Spinal cord (tissue), 10 donors: Measurements from ENCODE around the gene CLIP2. TPM values are rescaled to one million over a fixed set of nuclear protein-coding genes. Genes with fewer than 3 reads are reported as not detected.

ENCODE experiments used
- DNase-seq, 6 donors: peaks; one replicate each; pipeline versions ENCODE4 v3.0.0 to v3.0.0-alpha.2; 2013 to 2015; ENCODE audit warnings: low spot score in 6 of 6, low read depth in 4 of 6
- H3K27ac ChIP-seq: one replicate; pipeline ENCODE4 v1.5.1; 2013; ENCODE audit warnings: low read depth, low read length, control low read depth
- H3K27me3 ChIP-seq: one replicate; pipeline ENCODE4 v1.6.1; 2013; ENCODE audit warnings: low read length; ENCODE audit not compliant: control insufficient read depth, insufficient read depth
- H3K36me3 ChIP-seq: one replicate; pipeline ENCODE4 v1.6.1; 2013; ENCODE audit warnings: low read length; ENCODE audit not compliant: control insufficient read depth, insufficient read depth
- H3K4me1 ChIP-seq: one replicate; pipeline ENCODE4 v1.6.1; 2013; ENCODE audit warnings: low read length; ENCODE audit not compliant: control insufficient read depth, insufficient read depth
- H3K4me3 ChIP-seq: one replicate; pipeline ENCODE4 v1.5.1; 2013; ENCODE audit warnings: low read depth, low read length, control low read depth
- H3K9me3 ChIP-seq: one replicate; pipeline ENCODE4 v1.6.1; 2013; ENCODE audit warnings: low read length; ENCODE audit not compliant: control insufficient read depth, insufficient read depth
- WGBS: methylation state at CpG from one replicate; pipeline ENCODE4 v1.1.5; 2013; ENCODE audit warnings: missing lambda C conversion rate; ENCODE audit not compliant: insufficient coverage; 5-methylcytosine and 5-hydroxymethylcytosine counted together
- polyA plus RNA-seq, 2 donors: library from polyadenylated mRNA; unstranded; fragments of 120-200 nt; gene quantifications; one replicate each; pipeline ENCODE4 v1.2.1, GENCODE V29; 2013; ENCODE audit not compliant: insufficient read length in 2 of 2
- total RNA-seq, 2 donors: library from RNA; depleted of rRNA in 1 of 2; stranded (reverse); fragments of 120-200 nt in 1 of 2; fragments of >200 nt in 1 of 2; gene quantifications; one replicate each; pipeline versions ENCODE4 v1.2.3 to v1.2.4, GENCODE V29; 2013 to 2014
- donor health status: healthy.

The CLIP2 gene
- total and polyA plus RNA-seq, 4 donors = 34.4 to 110 (median 76.9) TPM

DNA sequence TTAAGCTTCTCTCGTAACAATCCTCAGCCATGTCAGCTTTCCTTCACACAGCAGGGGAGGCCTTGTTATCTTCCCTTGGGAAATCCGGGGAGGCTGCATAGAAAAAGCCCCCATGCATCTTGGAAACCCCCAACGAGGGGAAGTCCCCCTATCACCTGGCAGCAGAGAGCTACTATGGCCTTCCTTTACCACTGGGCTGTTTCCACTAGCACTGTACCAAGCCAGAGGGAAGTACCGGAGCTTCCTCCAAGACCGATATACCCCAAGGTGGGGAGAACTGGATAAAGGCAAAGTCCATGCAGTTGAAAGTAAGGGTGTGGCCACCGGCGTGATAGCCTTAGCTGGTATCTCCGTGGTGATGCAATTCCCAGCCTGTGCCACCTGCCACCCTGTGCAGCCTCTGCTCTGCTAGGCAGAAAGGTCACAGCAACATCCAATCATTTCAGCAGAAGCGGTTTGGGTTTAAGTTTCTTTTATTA is 4.4 kb upstream of the CLIP2 start:
- no peak overlapping the region for H3K4me3 ChIP-seq
- H3K36me3 ChIP-seq = no peaks in the 10 kb centered on the region
- peaks cover 17% of the 10 kb centered on the region for H3K4me1 ChIP-seq
- WGBS = 49% methylated on average over 7 of the region's 9 CpGs
- H3K9me3 ChIP-seq = no peaks in the 10 kb centered on the region
- no peaks in the 10 kb centered on the region for H3K27me3 ChIP-seq
- H3K27ac ChIP-seq = no peak overlapping the region
- DNase-seq = no peak

DNA sequence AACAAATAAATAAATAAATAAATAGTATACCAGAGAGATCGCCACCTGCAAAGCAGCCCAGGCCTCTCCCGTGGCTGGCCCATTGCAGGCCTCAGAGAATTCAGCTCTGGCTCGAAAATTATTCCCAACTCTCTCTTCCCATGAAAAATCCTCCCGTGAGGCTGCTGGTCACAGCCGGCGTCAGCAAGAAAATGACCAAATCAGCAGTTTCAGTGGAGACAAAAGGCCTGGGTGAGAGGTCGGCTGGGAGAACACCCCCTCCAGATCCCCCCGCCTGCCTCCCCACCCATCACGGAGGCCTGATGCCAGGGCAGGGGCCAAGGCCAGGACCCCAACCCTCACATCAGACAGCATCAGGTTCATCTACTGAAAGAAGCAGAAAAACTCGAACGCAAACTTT is 3.1 kb upstream of the CLIP2 start:
- Histone ChIP-seq H3K4me3 (no peak overlapping the region), H3K4me1 (peaks cover 30% of the 10 kb centered on the region), H3K36me3 (no peaks in the 10 kb centered on the region), H3K27me3 (no peaks in the 10 kb centered on the region), H3K9me3 (no peaks in the 10 kb centered on the region), H3K27ac (no peak overlapping the region)
- no peak for DNase-seq
- no CpG with 5 or more reads among the region's 11 CpGs for WGBS

DNA sequence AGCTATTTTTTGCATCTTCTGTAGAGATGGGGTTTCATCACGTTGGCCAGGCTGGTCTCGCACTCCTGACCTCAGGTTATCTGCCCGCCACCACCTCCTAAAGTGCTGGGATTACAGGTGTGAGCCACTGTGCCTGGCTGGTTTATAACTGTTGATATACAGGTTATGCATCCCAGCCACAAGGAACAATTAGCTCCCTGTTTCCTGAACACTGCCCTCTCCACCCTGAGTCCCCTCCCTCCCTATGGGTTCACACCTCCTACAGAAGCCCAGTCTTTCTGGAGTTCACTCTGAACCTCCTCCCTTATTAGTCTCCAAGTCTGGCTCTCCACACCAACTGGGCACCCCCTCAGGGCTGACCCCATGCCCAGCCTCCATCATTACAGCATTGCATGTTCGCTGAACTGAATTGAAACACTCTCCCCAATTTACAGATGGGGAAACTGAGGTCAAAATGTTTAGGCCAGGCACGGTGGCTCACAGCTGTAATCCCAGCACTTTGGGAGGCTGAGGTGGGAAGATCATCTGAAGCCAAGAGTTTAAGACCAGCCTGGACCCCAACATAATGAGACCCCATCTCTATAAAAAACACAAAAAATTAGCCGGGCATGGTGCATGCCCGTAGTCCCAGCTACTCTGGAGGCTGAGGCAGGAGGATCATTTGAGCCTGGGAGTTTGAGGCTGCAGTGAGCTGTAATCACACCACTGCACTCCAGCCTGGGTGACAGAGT is 1.7 kb upstream of the CLIP2 start:
- peaks cover 4% of the 10 kb centered on the region for H3K36me3 ChIP-seq
- H3K27ac ChIP-seq = no peak overlapping the region
- no peak for DNase-seq
- no peaks in the 10 kb centered on the region for H3K9me3 ChIP-seq
- H3K4me1 ChIP-seq = peaks cover 43% of the 10 kb centered on the region
- H3K27me3 ChIP-seq = no peaks in the 10 kb centered on the region
- WGBS = 80% methylated on average over 1 of the region's 7 CpGs
- no peak overlapping the region for H3K4me3 ChIP-seq

DNA sequence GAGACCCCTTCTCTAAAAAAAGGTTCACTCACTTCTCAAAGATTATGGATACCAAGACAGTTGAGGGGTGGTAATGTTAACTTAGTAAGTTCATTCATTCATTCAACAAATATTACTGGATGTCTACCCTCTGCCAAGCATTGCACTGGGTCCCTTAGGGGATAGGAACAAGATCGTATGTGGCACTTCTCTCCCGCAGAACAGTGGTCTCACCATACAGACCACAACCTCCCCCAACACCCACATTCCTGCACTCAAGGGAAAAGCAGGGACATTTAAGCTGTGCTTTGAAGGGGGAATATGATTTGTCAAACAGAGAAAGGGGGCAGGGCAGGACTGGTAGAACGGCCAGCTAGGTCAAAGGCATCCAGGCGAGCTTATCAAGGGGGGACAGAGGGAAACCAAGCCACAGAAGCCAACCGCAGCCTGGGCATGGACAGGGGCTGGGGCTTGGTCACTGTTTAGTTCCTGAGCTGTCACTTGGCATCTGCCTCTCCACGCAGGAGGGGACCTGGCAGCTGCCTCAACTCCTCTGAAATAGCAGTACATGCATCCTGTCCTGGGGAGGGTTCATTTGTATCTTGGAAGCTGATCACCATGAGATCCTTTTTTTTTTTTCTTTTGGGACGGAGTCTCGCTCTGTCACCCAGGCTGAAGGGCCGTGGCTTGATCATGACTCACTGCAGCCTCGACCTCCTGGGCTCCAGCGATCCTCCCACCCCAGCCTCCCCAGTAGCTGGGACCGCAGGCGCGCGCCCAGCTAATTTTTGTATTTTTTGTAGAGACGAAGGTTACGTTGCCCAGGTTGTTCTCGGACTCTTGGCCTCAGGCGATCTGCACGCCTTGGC is 949 bp upstream of the CLIP2 start:
- Histone ChIP-seq H3K9me3 (no peaks in the 10 kb centered on the region), H3K36me3 (peaks cover 10% of the 10 kb centered on the region), H3K27me3 (no peaks in the 10 kb centered on the region), H3K4me1 (peaks cover 51% of the 10 kb centered on the region), H3K27ac (no peak overlapping the region), H3K4me3 (no peak overlapping the region)
- WGBS = 50% methylated on average over 14 of the region's 20 CpGs
- DNase-seq = no peak

DNA sequence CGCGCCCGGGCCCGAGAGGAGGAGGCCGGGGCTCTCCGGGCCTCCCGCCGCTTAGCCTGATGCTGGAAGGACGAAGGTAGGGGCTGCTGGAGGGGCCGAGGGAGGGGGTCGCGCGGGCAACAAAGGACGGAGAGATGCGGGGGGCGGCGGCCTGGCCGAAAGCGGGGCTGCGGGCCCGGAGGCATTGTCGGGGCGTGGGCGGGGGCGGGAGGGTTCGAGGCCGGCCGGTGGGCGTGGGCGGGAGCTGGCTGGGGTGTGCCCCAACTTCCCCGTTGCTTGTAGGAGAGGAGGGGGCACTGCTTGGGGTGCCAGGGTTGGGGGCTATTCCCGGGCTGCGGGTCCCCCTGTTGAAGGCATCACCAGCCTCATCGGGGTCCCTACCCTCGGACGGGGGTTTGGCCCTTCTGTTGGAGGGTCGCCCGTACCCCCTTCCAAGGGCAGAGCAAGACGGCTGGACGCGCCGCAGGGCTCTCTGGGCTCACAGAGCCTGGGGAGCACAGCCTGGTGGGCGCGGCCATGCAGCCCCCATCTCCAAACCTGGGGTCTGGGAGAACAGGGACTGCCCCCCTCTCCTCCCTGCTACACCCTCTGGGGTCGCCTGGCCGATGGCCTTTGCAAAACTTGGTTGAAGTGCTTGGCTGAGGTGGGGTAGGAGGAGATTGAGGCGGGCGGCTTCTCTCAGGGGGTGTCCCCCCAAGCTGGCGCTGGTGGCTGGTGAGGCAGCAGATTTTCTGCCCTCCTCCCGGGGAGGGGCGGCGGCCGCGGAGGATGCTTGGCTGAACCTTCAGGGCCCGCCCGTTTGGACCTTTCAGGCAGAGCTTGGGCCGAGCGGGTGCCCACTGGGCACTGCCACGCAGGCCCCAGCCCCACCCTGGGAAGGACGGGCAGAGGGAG is 699 bp downstream of the CLIP2 start:
- H3K4me1 ChIP-seq = peaks cover 67% of the 10 kb centered on the region
- H3K27me3 ChIP-seq = no peaks in the 10 kb centered on the region
- under 1% methylated on average over 58 of the region's 60 CpGs for WGBS
- no peaks in the 10 kb centered on the region for H3K9me3 ChIP-seq
- peak overlapping the region; percentile 73 for H3K4me3 ChIP-seq
- peaks cover 13% of the 10 kb centered on the region for H3K36me3 ChIP-seq
- H3K27ac ChIP-seq = peak overlapping the region; percentile 57
- peak in 2 of 6 donors; percentile 51 to 60 for DNase-seq

DNA sequence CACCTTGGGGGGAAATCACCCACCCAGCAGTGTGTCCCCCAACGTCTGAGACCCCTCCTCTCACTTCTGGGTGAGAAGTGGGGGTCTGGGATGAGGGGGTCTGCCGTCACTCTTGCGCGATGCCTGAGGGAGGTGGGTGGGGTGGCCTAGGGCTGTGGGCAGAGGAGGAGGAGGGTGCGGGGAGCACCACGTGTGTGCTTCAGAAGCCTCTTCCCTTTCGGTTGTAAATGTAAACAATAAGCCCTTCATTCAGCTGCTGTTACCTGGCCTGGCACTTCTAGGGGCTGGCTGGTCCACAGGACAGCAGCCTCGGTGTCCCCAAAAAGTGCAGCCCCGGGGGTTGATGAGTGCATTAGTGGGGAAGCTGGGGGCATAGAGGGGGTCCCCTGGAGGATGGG is 1.3 kb downstream of the CLIP2 start:
- DNase-seq = peak in 2 of 6 donors; percentile 49 to 53
- Histone ChIP-seq H3K4me3 (peak overlapping the region; percentile 73), H3K9me3 (no peaks in the 10 kb centered on the region)

DNA sequence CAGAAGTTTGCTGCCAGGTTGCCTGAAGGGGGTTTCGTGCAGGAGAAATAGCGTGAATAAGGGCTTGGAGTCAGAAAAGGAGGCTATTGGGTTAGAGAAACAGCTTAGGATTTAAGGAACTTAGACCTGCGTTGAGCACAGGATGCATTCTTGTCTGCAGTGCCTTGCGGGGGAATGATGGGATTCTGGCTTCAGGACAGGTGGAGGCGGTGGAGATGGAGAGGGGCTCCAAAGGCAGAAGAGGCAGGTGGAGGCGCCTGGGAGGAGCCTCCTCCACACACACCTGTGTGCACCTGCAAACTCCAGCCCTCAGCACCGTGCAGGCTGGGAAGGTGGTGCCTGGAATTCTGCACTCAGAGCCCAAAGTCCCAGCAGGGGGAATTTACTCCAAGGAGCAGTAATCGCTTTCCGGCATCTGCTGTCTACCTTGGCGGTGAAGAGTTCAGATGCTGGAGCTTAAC is 1.8 kb downstream of the CLIP2 start:
- Histone ChIP-seq H3K9me3 (no peaks in the 10 kb centered on the region), H3K27me3 (no peaks in the 10 kb centered on the region), H3K36me3 (peaks cover 13% of the 10 kb centered on the region), H3K27ac (no peak overlapping the region), H3K4me3 (peak overlapping the region; percentile 73), H3K4me1 (peaks cover 67% of the 10 kb centered on the region)
- 34% methylated on average over 7 of the region's 10 CpGs for WGBS
- no peak for DNase-seq

More for the DNA sequence above, 1.3 kb downstream of the CLIP2 start:
- WGBS = 11% methylated on average over 7 of the region's 9 CpGs
- Histone ChIP-seq H3K27me3 (no peaks in the 10 kb centered on the region), H3K36me3 (peaks cover 13% of the 10 kb centered on the region), H3K4me1 (peaks cover 70% of the 10 kb centered on the region), H3K27ac (peak overlapping the region; percentile 57)

DNA sequence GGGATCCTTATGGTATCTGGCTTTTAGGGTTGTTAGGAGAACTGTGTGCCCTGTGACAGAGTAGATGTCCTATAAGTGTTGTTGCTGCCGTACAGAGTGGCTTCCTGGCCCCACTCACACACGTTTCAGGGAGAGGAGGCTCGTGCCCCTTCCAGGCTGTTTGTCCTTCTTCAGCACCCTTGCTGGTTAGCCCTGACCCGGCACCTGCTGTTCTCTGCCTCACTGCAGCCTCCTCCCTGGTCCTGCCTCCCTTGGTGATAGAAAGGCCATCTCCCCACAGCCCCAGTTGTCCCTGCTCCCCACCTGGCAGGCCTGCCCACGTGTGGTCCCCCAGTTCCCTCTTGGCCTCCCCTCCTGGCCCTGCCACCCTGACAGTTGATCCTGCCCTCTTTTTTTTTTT is 2.3 kb downstream of the CLIP2 start:
- Histone ChIP-seq H3K4me1 (peaks cover 65% of the 10 kb centered on the region), H3K4me3 (no peak overlapping the region), H3K27me3 (no peaks in the 10 kb centered on the region), H3K36me3 (peaks cover 17% of the 10 kb centered on the region), H3K27ac (no peak overlapping the region), H3K9me3 (no peaks in the 10 kb centered on the region)
- DNase-seq = no peak
- 100% methylated on average over 1 of the region's 5 CpGs for WGBS
